Gastroesophageal sphincter (tissue), 4 donors: ENCODE results near the gene LBHD2. TPM values are rescaled to one million over a fixed set of nuclear protein-coding genes. Genes with fewer than 3 reads are reported as not detected.

Experiments used
- ATAC-seq: fragments of 150-250 bp; one replicate; pipeline ENCODE4 v1.9.1; 2016; ENCODE audit warnings: mild to moderate bottlenecking, moderate library complexity
- H3K27ac ChIP-seq, 4 donors: fragments of 200-600 bp; sonication (generic) in 3 of 4; 1 replicate in 3 of 4; 2 replicates in 1 of 4; pipeline ENCODE4 v1.5.1; 2016 to 2019
- H3K27me3 ChIP-seq: fragments of 200-600 bp; sonication (generic); one replicate; pipeline ENCODE4 v1.5.1; 2019
- H3K36me3 ChIP-seq, 2 donors: fragments of 200-600 bp; sonication (generic); one replicate each; pipeline ENCODE4 v1.5.1; 2019; ENCODE audit warnings: control low read depth in 1 of 2
- H3K4me1 ChIP-seq, 3 donors: fragments of 200-600 bp; sonication (generic); 1 replicate in 2 of 3; 2 replicates in 1 of 3; pipeline ENCODE4 v1.5.1; 2016 to 2019; ENCODE audit warnings: control low read depth in 2 of 3
- H3K4me3 ChIP-seq, 2 donors: fragments of 200-600 bp; sonication (generic); one replicate each; pipeline ENCODE4 v1.5.1; 2019; ENCODE audit warnings: mild to moderate bottlenecking in 1 of 2, moderate library complexity in 1 of 2
- H3K9me3 ChIP-seq, 3 donors: fragments of 200-600 bp; sonication (generic); one replicate each; pipeline ENCODE4 v1.5.1; 2017 to 2019; ENCODE audit warnings: control low read depth in 2 of 3
- CTCF ChIP-seq, 4 experiments: fragments of 200-600 bp in 2 of 4; fragments of 450-650 bp in 2 of 4; sonication (generic) in 1 of 4; IDR thresholded peaks; one replicate each; pipeline ENCODE4 v1.5.1; 2017 to 2019; ENCODE audit warnings: antibody characterized with exemption in 4 of 4, mild to moderate bottlenecking in 2 of 4, moderate library complexity in 2 of 4
- EP300 ChIP-seq: sonication (generic); formaldehyde crosslinking; IDR thresholded peaks from one replicate; pipeline ENCODE4 v1.6.1; 2017; ENCODE audit warnings: antibody characterized with exemption, mild to moderate bottlenecking
- POLR2A ChIP-seq, 2 donors: fragments of 450-650 bp; IDR thresholded peaks; one replicate each; pipeline ENCODE4 v1.6.1; 2017; ENCODE audit warnings: antibody characterized with exemption in 2 of 2, mild to moderate bottlenecking in 2 of 2, moderate library complexity in 1 of 2
- POLR2AphosphoS5 ChIP-seq: sonication (generic); formaldehyde crosslinking; IDR thresholded peaks from one replicate; pipeline ENCODE4 v1.6.1; 2017; ENCODE audit warnings: antibody characterized with exemption
- WGBS, 2 donors: methylation state at CpG; one replicate each; pipeline ENCODE4 v1.1.5; 2018; ENCODE audit warnings: low coverage in 1 of 2; 5-methylcytosine and 5-hydroxymethylcytosine counted together
- total RNA-seq, 4 donors: library from RNA; depleted of rRNA; stranded (reverse); fragments of >200 nt; gene quantifications; one replicate each; pipeline ENCODE4 v1.1.0, GENCODE V29; 2016

LBHD2 gene
- total RNA-seq, 4 donors from 2014 or later = not detected

DNA sequence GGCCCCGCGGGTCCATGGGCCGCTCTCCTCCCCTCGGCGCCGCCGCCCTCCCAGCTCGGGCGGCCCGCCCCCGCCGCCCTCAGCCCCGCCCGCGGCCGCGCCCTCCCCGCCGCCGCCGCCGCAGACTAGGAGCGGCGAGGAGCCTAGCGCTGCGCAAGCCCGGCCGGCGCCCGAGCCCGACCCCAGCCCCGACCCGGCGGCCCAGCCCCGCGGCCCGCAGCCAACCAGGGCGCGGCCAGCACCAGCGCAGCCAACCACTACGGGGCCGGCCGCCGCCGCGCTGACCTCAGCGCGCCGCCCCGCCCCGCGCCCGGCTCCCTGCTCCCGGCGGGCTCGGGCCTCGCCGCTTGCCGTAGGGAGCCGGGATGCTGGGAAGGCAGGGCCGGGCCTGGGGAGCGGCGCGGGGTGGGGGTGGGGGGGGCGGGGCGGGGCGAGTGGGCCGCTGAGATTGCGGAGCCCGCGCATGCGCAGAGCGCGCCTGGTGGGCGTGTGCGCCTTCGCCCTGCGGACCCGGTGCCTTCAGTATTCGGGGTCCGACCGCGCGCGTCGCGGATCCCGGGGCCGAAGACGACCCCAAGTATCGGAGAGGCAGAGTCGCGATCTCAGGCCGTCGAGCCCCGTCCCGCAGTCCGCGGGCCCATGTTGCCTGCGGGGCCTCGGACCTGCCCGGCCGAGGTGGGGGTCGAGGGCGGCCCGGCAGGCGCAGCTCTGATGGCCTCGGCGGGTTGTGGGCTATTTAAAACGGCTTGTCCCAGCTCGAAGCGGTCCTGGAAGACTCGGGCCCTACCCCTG lies 26.4 kb upstream of the LBHD2 start, which contains the start of gene CDC42BPB:
TSS of gene CDC42BPB (minus strand) at position 178 of the 792 bp plus-strand sequence. CDS start 376 bp downstream, outside the sequence.
- H3K4me1 ChIP-seq = peaks cover 0 to 61% (median 31%) of the 10 kb centered on the region in 3 donors
- H3K27me3 ChIP-seq = no peaks in the 10 kb centered on the region

GRCh38 chr14:103058164-103059055 lies 25.6 kb upstream of the LBHD2 start:
- Histone ChIP-seq H3K36me3 (no peaks in the 10 kb centered on the region), H3K4me3 (peak overlapping the region; percentile 67 to 71), H3K9me3 (no peaks in the 10 kb centered on the region), H3K4me1 (peaks cover 0 to 55% (median 31%) of the 10 kb centered on the region in 3 donors), H3K27ac (peak overlapping the region; percentile 31 to 99 (median 88)), H3K27me3 (no peaks in the 10 kb centered on the region)
- TF ChIP-seq POLR2AphosphoS5 (no peak), EP300 (no peak), POLR2A (IDR thresholded peaks at IDR 0.05) (no peak), CTCF (IDR thresholded peaks at IDR 0.05) (no peak)
- peak; percentile 6 for ATAC-seq
- 31 to 95% methylated on average over 3 to 11 of the region's 39 CpGs for WGBS, 2 donors

More for the DNA sequence above, 26.4 kb upstream of the LBHD2 start, which contains the start of gene CDC42BPB:
- Histone ChIP-seq H3K4me3 (peak within 1 kb of the TSS; percentile 67 to 78), H3K36me3 (no peaks in the 10 kb centered on the region), H3K9me3 (no peaks in the 10 kb centered on the region), H3K27ac (peak within 1 kb of the TSS; percentile 54 to 99 (median 92))
- no CpG with 5 or more reads among the region's 113 CpGs for whole genome bisulfite sequencing, 2 donors
- peak; percentile 98 for ATAC-seq
- TF ChIP-seq POLR2AphosphoS5 = peak; percentile 38
- TF ChIP-seq EP300 = no peak
- peak in 1 of 4 experiments; percentile 10 for TF ChIP-seq CTCF (IDR thresholded peaks at IDR 0.05)
- peak in 1 of 2 donors; percentile 39 for TF ChIP-seq POLR2A (IDR thresholded peaks at IDR 0.05)

DNA sequence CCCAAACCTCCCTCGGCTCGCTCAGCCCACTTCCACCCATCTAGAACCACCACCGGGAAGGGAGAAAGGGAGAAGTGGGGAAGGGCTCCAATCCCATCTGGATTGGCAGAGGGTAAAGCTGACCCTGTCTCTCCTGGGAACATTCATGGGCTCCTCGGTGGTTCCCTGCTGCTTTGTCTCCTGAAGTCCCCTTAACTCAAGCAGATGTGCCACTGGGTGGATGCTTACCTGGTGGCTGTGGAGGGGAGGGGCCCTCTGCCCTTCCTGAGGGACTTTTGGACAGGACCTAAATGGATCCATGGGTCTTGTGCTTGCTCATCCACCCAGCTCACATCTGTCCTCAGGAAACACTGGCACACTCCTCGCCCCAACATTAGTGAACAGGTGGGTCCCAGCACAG lies 24.5 kb upstream of the LBHD2 start:
- Histone ChIP-seq H3K27me3 (no peaks in the 10 kb centered on the region), H3K36me3 (no peaks in the 10 kb centered on the region), H3K4me3 (no peak overlapping the region), H3K9me3 (no peaks in the 10 kb centered on the region), H3K4me1 (peaks cover 0 to 44% (median 29%) of the 10 kb centered on the region in 3 donors), H3K27ac (no peak overlapping the region)
- WGBS, 2 donors = 50 to 60% methylated on average over 1 to 2 of the region's 5 CpGs
- ATAC-seq = no peak
- TF ChIP-seq POLR2AphosphoS5 = no peak
- no peak for TF ChIP-seq EP300
- no peak for TF ChIP-seq POLR2A (IDR thresholded peaks at IDR 0.05)
- no peak for TF ChIP-seq CTCF (IDR thresholded peaks at IDR 0.05)

DNA sequence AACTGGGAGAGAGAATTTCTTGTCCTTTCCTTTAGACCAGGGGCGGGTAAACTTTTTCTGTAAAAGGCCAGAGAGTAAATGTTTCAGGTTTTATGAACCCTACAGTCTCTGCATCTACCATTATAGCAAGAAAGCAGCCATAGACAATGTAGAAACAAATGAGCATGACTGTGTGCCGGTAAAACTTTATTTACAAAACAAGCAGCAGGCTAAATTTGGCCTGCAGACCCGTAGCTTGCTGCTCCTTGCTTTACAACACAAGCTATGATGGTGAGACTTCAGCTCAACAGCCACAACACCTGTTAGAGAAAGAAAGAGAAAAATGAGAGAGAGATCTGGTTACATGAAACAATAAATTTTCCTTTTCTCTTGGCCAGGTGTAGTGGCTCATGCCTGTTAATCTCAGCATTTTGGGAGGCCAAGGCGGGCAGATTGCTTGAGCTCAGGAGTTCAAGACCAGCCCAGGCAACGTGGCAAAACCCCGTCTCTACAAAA lies 22.5 kb upstream of the LBHD2 start:
- WGBS, 2 donors = 68 to 89% methylated on average over 6 of the region's 6 CpGs
- Histone ChIP-seq H3K4me1 (peaks cover 0 to 25% (median 16%) of the 10 kb centered on the region in 3 donors), H3K9me3 (no peaks in the 10 kb centered on the region), H3K27ac (no peak overlapping the region), H3K36me3 (no peaks in the 10 kb centered on the region), H3K27me3 (no peaks in the 10 kb centered on the region), H3K4me3 (no peak overlapping the region)
- no peak for TF ChIP-seq CTCF (IDR thresholded peaks at IDR 0.05)
- no peak for TF ChIP-seq POLR2A (IDR thresholded peaks at IDR 0.05)
- TF ChIP-seq POLR2AphosphoS5 = no peak
- no peak for TF ChIP-seq EP300
- ATAC-seq = no peak
